ENCODE measurements around the gene VIT.

Gene VIT

DNA sequence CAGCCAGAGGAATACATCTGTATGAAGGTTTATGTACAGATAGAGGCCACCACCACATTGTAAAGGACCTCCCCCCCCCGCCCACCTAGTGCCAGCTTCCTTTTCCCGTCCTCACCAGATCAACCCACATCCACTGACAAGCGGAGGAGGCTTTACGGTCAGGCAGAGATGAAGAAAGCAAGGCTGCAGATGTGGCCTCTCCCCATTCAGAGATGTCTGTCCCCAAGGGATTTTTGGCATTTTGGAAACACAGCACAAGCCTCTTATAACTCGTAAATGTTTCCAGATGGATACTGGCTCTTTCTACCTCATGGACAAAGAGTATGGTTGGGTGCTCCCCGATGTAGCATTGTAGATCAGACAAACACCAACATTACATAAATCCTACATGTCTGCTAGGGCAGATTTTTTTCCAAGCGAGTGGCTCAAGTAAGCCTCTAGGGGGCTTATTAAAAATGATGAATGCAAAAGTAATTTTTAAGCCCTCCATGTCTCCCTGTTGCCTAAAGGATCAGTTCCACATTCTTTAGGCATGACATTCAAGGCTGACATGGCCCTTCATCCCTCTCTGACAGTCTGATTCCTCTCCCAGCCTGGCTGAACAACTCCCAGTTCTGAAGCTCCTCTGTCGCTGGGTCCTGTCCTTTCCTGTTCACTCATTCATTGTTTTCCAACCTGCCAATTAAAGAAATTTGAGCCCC, 11.7 kb downstream of the VIT start:
- no peak for DNase-seq (ENCODE audit: low read depth, low spot score)

DNA sequence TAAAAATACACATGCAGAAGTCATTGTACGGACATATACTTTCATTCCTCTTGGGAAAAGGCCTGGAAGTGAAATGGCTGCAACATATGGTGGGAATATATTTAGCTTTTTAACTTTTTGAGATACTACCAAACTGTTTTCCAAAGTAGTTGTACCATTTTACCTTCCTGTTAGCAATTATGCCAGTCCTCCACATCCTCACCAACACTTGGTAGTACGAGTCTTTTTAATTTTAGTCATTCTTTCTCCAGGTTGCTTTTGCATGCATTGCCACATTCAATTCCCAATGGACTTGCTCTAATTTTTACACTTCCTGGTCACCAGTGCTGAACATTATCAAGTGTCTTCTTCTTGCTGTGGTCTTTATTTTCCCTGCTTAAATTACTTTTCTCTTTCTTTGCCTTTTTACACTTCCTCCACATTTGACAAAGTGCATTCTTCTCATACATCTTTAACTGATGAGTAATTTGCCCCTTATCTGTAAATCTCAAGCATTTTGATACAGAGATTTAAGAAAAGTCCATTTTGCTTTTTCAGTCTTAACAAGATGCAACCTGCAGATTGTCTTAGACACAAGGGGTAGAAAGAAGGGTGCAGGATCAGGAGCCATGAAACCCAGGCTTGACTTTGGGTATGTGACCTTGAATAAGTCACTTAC, 14.5 kb downstream of the VIT start:
- DNase-seq (ENCODE audit: low read depth, low spot score): no peak

DNA sequence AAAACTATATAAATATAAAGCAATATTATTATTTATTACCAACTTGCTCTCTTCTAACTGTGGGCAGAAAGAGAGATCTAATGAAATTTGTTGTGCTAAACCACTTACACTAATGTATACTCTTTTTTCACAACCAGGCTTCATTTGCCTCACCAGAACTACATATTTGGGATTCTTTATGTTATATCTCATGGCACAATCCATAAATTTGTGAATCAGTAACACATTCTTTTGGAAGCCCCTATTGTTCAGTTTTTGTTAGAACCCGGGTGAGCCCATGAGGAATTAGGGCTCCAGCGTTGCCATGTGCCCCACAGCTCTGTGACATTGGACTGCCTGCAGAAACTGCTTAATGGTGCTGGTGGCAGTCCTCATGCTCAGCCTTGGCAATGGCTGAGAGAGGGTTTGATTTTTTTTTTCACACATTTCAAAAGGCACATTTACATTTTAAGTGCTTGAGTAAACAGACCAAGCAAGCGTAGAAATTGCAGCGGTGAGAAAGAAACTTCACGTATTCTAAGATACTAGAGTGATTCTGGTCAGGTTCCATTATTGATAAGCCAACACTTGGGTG, 15.3 kb downstream of the VIT start:
- no peak for DNase-seq (ENCODE audit: low read depth, low spot score)

DNA sequence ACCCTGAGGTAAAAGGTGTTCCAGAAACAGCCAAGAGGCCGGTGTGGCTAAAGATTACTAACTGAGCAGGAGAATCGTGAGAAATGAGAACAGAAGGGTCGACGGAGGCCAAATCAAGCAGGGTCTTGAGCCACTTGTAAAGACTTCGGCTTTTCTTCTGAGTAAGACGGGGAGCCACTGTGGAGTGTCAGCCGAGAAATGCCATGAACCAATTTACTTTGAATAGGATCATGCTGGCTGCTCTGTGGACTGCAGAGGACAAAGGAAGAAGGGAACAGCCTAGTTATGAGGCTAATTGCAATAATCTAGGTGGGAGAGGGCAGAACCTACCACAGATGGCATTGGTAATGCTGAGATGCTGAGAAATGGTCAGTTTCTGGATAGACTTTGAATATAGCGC, 16.8 kb downstream of the VIT start:
- no peak for DNase-seq (ENCODE audit: low read depth, low spot score)

DNA sequence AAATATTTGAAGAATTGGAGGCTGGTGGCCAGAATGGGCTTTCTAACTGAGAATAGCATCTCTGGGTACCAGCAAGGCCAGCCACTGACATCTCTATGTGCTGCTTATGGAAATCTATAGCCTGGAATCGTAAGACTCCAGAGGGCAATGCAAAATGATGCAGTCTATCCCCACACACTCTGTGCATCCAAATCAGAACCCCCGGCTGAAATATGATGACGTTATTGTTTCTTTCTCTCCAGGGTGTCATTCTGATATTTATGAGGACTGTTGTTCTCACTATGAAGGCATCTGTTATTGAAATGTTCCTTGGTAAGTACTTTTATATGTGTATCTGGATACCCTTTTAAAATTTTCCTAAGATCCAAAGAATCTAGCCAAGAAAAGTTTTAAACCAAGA, 19.6 kb downstream of the VIT start:
- no peak for DNase-seq (ENCODE audit: low read depth, low spot score)

DNA sequence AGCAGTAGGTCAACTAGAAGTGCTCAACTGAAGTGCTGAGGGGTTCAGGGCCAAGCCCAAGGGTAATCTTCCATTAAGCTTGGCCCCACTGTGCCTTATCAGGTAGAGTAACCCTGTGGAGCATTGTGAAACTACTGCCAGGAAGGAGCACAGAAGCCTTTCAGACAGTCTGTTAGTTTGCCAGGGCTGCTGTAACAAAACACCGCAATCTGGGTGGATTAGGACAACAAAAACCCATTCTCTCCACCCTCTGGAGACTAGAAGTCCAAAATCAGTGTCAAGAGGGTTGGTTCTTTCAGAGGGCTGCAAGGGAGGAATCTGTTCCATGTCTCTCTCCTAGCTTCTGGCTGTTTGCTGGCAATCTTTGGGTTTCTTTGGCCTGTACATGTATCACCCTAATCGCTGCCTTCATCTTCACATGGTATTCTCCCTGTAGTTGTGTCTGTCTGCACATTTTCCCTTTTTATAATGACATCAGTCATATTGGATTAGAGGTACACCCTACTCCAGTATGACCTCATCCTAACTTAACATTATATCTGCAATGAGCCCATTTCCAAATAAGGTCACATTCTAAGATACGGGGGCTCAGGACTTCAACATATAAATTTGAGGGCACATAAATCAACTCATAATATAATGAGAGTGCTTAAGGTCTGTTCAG, 21.2 kb downstream of the VIT start:
- DNase-seq (ENCODE audit: low read depth, low spot score): no peak

DNA sequence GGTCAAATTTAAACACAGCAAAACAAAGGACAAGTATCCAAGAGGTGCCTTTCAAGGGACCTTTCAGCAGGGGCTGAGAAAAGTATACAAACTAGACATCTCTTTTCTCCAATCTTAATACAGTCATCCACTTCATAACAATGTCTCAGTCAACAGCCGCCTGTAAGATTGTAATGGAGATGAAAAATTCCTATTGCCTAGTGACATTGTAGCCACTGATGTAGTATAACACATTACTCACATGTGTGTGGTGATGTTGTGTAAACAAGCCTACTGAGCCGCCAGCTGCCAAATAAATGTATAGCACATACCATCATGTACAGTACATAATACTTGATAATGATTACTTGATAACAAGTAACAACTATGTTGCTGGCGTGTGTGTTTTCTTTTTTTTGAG, 31.0 kb downstream of the VIT start:
- DNase-seq (ENCODE audit: low read depth, low spot score): no peak

DNA sequence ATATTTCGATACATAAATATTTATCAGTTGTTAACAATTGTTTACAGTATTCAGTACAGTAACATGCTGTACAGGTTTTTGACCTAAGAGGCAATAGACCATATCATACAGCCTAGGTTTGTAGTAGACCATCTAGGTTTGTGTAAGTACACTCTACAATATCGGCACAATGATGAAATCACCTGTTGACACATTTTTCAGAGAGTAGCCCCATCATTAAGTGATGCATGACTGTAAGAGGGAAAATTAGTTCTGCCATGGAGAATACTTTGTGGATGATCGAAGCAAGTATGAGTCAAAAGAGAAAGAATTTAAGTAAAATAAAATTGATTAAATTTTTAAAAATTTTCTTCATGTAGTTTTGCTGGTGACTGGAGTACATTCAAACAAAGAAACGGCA, 32.6 kb downstream of the VIT start:
- DNase-seq (ENCODE audit: low read depth, low spot score): no peak

DNA sequence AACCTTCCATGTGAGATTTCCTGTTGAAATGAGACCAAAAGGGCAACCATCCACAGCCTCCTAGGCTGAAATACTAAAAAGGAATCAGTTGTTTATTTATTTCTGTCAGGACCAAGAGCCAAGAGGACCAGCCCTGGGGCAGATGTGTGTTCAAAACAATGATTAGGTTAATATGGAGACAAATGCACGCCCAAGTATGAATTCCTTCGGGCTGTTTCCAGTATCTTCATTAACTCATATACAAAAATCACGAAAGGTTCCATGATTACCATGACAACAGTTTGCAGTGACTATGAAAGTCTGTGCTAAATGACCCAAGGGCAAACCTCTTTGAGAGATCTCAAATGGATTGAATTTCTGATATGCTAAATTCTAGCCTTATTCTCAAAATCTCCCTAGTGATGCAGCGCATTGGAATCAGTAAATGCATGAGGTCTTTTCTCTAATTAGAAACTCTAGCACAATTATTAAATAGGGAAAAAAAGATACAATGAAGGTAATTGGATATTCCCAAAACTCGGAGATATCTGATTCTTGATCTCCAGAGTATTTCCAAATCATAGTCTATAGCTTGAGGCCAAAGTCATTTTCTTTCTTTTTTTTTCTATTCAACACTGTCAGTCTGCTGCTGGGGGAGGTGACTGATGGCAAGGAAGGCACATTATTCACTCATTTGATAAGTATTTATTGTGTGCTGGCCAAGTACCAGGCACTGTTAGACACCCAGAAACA, 35.6 kb downstream of the VIT start:
- no peak for DNase-seq (ENCODE audit: low read depth, low spot score)

DNA sequence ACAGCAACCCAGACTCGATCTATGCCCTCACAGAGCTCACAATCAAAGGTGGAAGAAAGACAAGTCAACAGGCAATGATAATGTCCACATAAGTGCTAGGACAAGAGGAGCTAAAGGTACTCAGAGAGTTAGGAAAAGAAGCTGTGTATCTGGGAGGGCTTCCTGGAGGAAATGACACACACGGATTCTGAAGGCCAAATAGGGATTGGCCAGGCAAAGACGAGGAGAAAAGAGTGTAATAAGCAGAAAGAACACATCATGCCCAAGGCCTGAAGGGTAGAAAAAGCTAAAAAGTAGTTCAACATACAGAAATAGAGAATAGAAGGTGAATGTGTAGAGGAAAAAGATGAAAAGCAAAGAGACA, 36.1 kb downstream of the VIT start:
- DNase-seq (ENCODE audit: low read depth, low spot score): no peak

DNA sequence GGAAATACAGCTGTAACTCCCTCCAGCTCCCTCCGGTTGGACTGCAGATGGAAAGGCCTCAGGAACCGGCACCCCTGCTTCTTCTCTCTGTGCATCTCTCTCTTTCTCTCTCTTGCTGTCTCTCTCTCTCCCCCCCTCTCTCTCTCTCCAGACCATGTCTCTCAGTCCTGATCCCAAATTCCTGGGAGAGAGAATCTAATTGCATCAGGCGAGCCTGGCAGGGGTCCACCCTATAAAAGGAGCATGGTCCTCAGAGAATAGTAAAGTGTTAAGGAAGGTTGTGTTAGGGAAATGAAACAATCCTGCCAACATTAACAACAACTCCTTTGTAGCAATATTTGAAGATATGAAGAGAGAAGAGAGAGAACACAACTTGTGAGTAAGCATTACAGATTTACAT, 36.7 kb downstream of the VIT start:
- DNase-seq (ENCODE audit: low read depth, low spot score): no peak

DNA sequence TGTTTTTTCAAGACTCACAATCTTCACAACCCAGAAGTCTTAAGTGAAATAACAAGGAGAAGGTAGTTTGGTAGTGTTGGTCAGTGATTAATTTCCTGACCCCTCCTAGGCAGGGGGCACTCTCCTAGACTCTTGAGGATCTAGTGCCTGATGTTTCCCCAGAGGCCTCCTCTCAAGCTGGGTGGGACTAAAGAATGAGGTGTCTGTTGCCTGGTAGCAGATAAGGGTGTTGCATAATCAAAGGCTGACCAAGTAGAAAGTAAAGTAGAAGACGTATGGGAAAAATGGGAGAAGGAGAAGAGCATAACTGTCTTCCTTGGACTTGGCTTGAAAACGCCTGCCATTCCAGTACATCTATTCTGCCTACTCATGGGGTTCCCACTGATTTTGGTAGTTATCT, 37.8 kb downstream of the VIT start:
- DNase-seq (ENCODE audit: low read depth, low spot score): no peak

DNA sequence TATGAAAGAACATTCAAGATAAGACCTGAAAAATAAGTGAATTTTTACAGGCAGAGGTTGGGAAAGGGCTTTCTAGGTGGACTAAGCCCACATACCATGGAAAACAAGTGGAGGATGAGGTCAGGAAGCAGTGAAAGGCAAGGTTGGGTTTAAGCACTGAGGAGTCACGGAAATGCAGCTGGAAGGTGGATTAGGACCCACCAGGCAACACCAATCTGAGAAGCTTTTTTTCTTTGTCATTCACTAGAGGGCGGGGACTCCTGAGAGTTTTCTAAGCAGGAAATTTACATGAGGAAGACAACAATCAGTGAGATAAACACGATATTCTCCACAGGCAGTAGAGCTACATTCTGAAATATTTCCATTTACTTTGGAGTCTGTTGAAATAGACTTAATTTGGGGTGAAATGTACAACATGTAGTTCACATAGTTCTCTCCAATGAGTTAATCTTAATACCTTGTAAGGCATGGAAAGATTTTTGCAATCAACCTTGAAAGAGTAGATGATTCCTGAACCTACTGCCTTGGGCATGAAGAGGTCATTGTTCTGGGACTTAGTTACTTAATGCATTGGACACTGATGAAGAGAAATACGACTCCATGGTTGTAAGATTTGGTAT, 40.7 kb downstream of the VIT start:
- DNase-seq (ENCODE audit: low read depth, low spot score): no peak

DNA sequence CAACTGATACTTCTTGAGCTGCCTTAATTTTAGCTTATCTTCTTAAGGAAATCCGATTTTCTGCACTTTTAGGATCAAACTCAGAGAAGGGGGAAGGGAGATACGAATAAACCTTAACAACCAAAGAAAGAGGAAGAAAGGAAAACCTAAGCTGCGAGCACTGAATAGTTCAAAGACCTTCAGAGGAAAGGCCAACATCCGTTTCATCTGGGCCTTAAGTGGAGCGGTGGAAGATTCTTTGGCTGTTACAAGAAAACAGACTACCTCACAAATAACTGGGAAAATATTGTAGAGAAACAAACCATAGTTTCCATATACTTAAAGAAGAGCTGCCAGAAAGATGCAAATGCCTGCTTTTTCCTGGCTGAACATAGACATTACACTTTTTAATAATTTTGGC, 43.6 kb downstream of the VIT start:
- no peak for DNase-seq (ENCODE audit: low read depth, low spot score)

DNA sequence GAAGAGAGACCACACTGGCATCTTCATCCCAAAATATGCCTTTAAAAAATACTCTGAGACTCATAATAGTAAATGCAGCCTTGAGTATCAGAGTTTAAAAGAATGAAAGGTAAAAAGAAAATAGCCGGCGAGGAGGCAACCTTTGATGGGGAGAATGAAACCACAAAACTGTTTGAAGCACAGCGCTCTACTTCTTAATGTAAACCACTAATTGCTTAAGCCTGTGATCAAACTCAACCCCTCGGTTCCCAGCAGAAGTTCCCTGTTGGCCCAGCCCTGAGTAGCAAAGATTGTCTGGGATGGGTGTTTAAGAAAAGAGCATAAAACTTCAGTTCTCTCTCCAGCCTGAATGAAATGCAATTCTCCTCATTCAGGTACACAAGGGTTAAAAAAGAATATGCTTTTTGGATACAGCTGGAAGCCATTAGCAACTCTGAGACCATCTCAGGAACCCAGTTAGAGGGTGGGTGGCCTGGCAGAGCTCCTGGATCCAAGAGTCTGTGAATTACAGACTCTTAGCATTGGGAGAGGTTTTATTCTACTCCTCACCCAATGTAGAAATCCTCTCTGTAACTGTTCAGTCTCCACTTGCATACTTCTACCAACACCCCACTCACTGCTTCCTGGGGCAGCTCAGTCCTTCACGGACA, 44.8 kb downstream of the VIT start:
- no peak for DNase-seq (ENCODE audit: low read depth, low spot score)

DNA sequence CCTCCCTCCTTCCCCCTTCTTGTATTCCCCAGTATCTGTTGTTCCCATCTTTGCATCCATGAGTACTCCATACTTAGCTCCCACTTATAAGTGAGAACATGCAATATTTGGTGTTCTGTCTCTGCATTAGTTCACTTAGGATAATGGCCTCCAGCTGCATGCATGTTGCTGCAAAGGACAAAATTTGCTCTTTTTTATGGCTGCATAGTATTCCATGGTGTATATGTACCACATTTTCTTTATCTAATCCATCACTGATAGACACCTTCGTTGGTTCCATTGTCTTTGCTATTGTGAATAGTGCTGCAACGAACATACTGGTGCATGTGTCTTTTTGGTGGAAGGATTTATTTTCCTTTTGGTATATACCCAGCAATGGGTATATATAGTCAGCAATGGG, 47.4 kb downstream of the VIT start:
- no peak for DNase-seq (ENCODE audit: low read depth, low spot score)

DNA sequence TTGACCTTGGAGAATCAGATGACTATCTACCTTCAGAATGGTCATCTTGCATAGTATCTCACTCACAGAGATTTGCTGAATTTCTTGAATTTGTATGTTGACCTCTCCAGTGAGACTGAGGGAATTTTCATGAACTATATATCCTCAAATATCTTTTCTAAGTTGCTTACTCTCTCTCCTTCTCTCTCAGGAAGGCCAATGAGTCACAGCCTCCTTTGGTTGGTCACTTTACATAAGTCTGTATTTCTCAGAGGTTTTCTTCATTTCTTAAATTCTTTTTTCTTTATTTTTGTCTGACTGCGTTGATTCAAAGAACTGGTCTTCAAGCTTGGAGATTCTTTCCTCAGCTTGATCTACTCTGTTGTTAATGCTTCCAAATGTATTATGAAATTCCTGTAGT, 51.7 kb downstream of the VIT start:
- DNase-seq (ENCODE audit: low read depth, low spot score): no peak

DNA sequence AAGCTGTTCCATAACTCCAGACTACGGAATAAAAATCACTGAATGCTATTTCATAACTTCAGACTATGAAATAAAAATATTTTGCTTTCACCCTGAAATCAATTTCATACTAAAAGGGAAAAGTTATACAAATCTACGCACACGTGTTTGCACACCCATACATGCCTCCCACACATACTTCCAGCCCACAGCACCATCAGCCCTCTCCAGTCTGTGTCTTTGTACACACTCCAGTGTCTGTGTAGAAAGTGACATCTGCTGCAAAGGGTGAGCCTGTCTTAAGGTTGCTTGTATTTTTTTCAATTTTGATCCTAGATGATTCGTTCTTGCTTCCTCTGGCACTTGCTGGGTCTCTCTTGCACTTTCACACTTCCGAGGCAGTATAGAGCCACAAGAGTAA, 53.6 kb downstream of the VIT start:
- no peak for DNase-seq (ENCODE audit: low read depth, low spot score)

DNA sequence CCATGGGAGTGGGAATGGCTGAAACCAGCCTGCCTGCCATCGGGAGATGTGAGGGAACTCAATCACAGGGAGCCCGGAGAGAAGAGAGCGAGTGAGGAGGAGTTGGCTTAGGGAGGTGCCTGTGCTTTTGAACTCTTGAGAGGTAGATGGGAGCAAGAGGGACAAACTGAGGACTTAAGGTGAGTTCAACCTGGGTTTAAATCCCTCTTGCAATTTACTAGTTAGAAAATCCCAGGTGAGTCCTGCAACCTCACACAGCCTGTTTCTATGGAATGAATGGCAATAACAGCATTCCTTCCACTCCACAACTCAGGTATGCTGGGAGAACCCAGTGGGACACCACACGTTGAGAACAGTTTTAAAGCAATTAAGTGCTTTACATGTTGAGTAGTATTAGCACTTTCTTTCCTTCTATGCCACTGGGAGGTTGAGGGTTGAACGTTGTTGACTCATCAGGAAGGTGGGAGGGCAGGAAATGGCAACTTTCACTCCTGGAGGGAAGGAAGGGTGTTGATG, 57.3 kb downstream of the VIT start:
- DNase-seq (ENCODE audit: low read depth, low spot score): no peak

DNA sequence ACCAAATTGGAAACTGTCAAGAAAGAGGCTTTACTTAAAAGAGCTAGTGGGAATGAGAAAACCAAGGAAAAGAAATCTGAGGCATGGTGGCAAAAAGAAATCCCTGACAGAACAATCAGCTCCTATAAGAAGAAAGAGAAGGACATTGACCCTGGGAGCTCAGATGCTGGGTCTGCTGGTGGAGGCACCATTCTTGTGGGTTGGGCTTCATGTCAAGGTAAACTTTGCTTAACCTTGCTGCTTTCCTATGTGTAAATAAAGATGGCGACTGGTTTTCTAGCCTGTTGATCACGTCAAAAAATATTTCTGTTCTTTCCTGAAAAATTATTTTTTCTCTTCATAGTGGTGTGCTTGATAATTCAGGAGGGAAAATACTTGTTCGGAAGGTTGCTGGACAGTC, 58.1 kb downstream of the VIT start:
- DNase-seq (ENCODE audit: low read depth, low spot score): no peak

DNA sequence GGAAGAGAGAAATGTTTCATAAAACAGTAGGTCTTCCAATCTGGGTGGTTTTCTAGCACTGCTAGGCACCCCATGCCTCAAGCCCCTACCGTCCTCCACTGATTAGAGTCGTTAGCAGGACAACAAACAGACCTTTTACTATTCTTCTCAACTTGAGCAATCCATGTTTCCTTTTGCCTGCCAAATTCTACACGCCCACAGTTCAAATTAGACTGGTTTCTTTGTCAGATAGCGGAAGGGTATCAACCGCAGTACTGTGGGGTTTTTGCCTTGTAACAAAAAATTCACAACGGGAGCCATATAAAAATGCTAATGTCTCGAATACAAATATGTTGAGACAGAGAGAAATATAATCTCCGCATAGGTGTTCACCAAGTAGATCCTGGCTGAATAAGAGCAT, 59.9 kb downstream of the VIT start:
- no peak for DNase-seq (ENCODE audit: low read depth, low spot score)
